GM18870 (cell line): Measurements from ENCODE around the gene MAPK10.

ENCODE experiments used
- ATAC-seq: cut with Tn5 transposase; IDR thresholded peaks from one replicate; pipeline ENCODE4 v1.9.1; 2021; ENCODE audit warnings: moderate library complexity; ENCODE audit not compliant: unreplicated experiment

MAPK10 gene

DNA sequence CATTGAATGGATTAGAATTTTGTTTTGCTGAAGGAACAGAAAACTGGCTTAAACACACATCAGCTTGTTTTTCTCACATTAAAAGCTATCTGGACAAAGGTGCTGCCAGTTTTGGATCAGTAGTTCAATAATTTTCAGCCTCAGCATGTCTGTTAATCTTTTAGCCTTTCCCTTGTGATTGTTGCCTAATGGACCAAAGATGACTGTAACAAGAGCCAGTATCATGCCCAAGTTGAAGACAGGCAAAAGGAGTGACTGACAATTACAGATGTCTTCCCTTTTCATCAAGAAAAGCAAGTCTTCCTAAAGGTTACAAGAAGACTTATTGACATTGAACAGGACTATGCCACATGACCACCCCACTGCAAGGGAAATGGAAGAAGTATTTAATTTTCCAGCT lies 419.7 kb downstream of the MAPK10 start:
- no peak for ATAC-seq
